HEK293T (cell line): ENCODE data around the gene PCDHB12.

Source experiments
- CTCF ChIA-PET: fragments of 350-600 bp; formaldehyde crosslinking; extraction: SDS; loops from one replicate; lab custom pipeline; 2021; ENCODE audit warnings: antibody characterized with exemption, inconsistent platforms; lab: Yijun Ruan, JAX
- POLR2A ChIA-PET: fragments of 350-600 bp; formaldehyde crosslinking; extraction: SDS; loops from one replicate; lab custom pipeline; 2020; ENCODE audit warnings: antibody characterized with exemption, inconsistent platforms; lab: Yijun Ruan, JAX
- DNase-seq: peaks from one replicate; pipeline ENCODE4 v3.0.0; 2012; ENCODE audit warnings: mixed read lengths; ENCODE audit errors: extremely low spot score
- ARNT ChIP-seq: fragments of 450-650 bp; IDR thresholded peaks from 2 replicates; pipeline ENCODE4 v1.6.1; 2017; ENCODE audit warnings: mild to moderate bottlenecking
- BHLHE40 ChIP-seq: fragments of 450-650 bp; IDR thresholded peaks from 2 replicates; pipeline ENCODE4 v1.6.1; 2016; ENCODE audit warnings: mild to moderate bottlenecking, moderate library complexity, borderline replicate concordance
- CTBP1 ChIP-seq: fragments of 450-650 bp; IDR thresholded peaks from 2 replicates; pipeline ENCODE4 v1.6.1; 2016; ENCODE audit warnings: borderline replicate concordance
- ELF4 ChIP-seq: fragments of 450-650 bp; IDR thresholded peaks from 2 replicates; pipeline ENCODE4 v1.6.1; 2017; ENCODE audit warnings: antibody characterized with exemption
- FOXA1 ChIP-seq: fragments of 450-650 bp; IDR thresholded peaks from 2 replicates; pipeline ENCODE4 v1.6.1; 2016; ENCODE audit warnings: mild to moderate bottlenecking
- FOXK2 ChIP-seq: fragments of 450-650 bp; IDR thresholded peaks from 2 replicates; pipeline ENCODE4 v1.6.1; 2016; ENCODE audit warnings: mild to moderate bottlenecking
- FOXM1 ChIP-seq: fragments of 450-650 bp; IDR thresholded peaks from 2 replicates; pipeline ENCODE4 v1.6.1; 2017; ENCODE audit warnings: mild to moderate bottlenecking, borderline replicate concordance
- HDGF ChIP-seq: fragments of 450-650 bp; IDR thresholded peaks from 2 replicates; pipeline ENCODE4 v1.6.1; 2017; ENCODE audit warnings: antibody characterized with exemption, borderline replicate concordance
- L3MBTL2 ChIP-seq: fragments of 450-650 bp; conservative IDR thresholded peaks from 2 replicates; pipeline ENCODE4 v1.6.1; 2016; ENCODE audit warnings: mild to moderate bottlenecking
- LEF1 ChIP-seq: fragments of 450-650 bp; IDR thresholded peaks from 2 replicates; pipeline ENCODE4 v1.6.1; 2017; ENCODE audit warnings: mild to moderate bottlenecking, borderline replicate concordance
- NFRKB ChIP-seq: fragments of 450-650 bp; IDR thresholded peaks from 2 replicates; pipeline ENCODE4 v1.6.1; 2016; ENCODE audit warnings: mild to moderate bottlenecking, moderate library complexity
- PKNOX1 ChIP-seq: fragments of 450-650 bp; IDR thresholded peaks from 2 replicates; pipeline ENCODE4 v1.6.1; 2016
- SP1 ChIP-seq: fragments of 450-650 bp; IDR thresholded peaks from 2 replicates; pipeline ENCODE4 v1.6.1; 2017
- SUZ12 ChIP-seq: fragments of 450-650 bp; IDR thresholded peaks from 2 replicates; pipeline ENCODE4 v1.6.1; 2016; ENCODE audit warnings: mild to moderate bottlenecking
- TARDBP ChIP-seq: fragments of 450-650 bp; IDR thresholded peaks from 2 replicates; pipeline ENCODE4 v1.6.1; 2016
- ZNF384 ChIP-seq: fragments of 450-650 bp; IDR thresholded peaks from 2 replicates; pipeline ENCODE4 v1.6.1; 2016

PCDHB12 gene

GRCh38 chr5:141260458-141261237 lies 52.1 kb downstream of the PCDHB12 start:
- CTCF ChIA-PET, result no interaction called here
- TF ChIP-seq FOXA1 (no peak), HDGF (no peak), LEF1 (no peak), PKNOX1 (no peak), NFRKB (no peak), SP1 (no peak), CTBP1 (no peak), BHLHE40 (no peak), L3MBTL2 (no peak), ELF4 (no peak), ARNT (no peak), FOXK2 (no peak), TARDBP (no peak), ZNF384 (no peak), SUZ12 (no peak), FOXM1 (no peak)
- POLR2A ChIA-PET, result no interaction called here
- no peak for DNase-seq

GRCh38 chr5:141261238-141261546 lies 52.7 kb downstream of the PCDHB12 start:
- CTCF ChIA-PET, result no interaction called here

More at GRCh38 chr5:141261238-141261546, 52.7 kb downstream of the PCDHB12 start:
- TF ChIP-seq NFRKB (no peak), LEF1 (no peak), FOXK2 (no peak), PKNOX1 (no peak), L3MBTL2 (no peak), ZNF384 (no peak), BHLHE40 (no peak), SUZ12 (no peak), HDGF (no peak), CTBP1 (no peak), TARDBP (no peak), FOXM1 (no peak), FOXA1 (no peak), SP1 (no peak), ELF4 (no peak)
- DNase-seq, result no peak
- POLR2A ChIA-PET, result no interaction called here
